ENCODE results near the gene APLP2. TPM values are rescaled to one million over a fixed set of nuclear protein-coding genes. Genes with fewer than 3 reads are reported as not detected.

The APLP2 gene
- total RNA-seq, 1 experiment from 2014 or later, result 447 TPM

- no peak for DNase-seq
- H3K4me3 Mint-ChIP-seq (ENCODE audit: low read depth, unreplicated experiment), result no peak overlapping the region
- H3K27ac Mint-ChIP-seq (ENCODE audit: unreplicated experiment), result no peak overlapping the region
- no peaks in the 10 kb centered on the region for H3K9me3 Mint-ChIP-seq (ENCODE audit: low read depth, unreplicated experiment)
- BruUV-seq (replicated peaks), result no TSS peak
- CTCF ChIA-PET, result no interaction called here
- intact Hi-C loops (cut with micrococcal nuclease; ENCODE audit: unreplicated experiment), result no loop called here
- peaks cover 38% of the 10 kb centered on the region for H3K4me1 Mint-ChIP-seq (ENCODE audit: low read depth, unreplicated experiment)
- TF ChIP-seq CTCF (IDR thresholded peaks at IDR 0.05; ENCODE audit: unreplicated experiment), result no peak
- H3K27me3 Mint-ChIP-seq (ENCODE audit: unreplicated experiment), result no peaks in the 10 kb centered on the region
- H3K36me3 Mint-ChIP-seq (ENCODE audit: insufficient read depth, unreplicated experiment), result no peaks in the 10 kb centered on the region
Measured at GRCh38 chr11:130092661-130093060, 23.0 kb downstream of the APLP2 start.

GRCh38 chr11:130094614-130095013 is 24.9 kb downstream of the APLP2 start:
- H3K27me3 Mint-ChIP-seq (ENCODE audit: unreplicated experiment), result no peaks in the 10 kb centered on the region
- TF ChIP-seq CTCF (IDR thresholded peaks at IDR 0.05; ENCODE audit: unreplicated experiment), result no peak
- H3K4me1 Mint-ChIP-seq (ENCODE audit: low read depth, unreplicated experiment), result peaks cover 20% of the 10 kb centered on the region
- H3K4me3 Mint-ChIP-seq (ENCODE audit: low read depth, unreplicated experiment), result no peak overlapping the region
- intact Hi-C loops (cut with micrococcal nuclease; ENCODE audit: unreplicated experiment), result no loop called here
- DNase-seq, result no peak
- BruUV-seq (replicated peaks), result no TSS peak
- CTCF ChIA-PET, result no interaction called here
- no peaks in the 10 kb centered on the region for H3K9me3 Mint-ChIP-seq (ENCODE audit: low read depth, unreplicated experiment)
- H3K27ac Mint-ChIP-seq (ENCODE audit: unreplicated experiment), result no peak overlapping the region
- H3K36me3 Mint-ChIP-seq (ENCODE audit: insufficient read depth, unreplicated experiment), result no peaks in the 10 kb centered on the region

GRCh38 chr11:130095326-130095725 is 25.6 kb downstream of the APLP2 start:
- DNase-seq, result no peak
- TF ChIP-seq CTCF (IDR thresholded peaks at IDR 0.05; ENCODE audit: unreplicated experiment), result no peak
- Mint-ChIP-seq H3K4me1 (ENCODE audit: low read depth, unreplicated experiment) (peaks cover 17% of the 10 kb centered on the region), H3K27ac (ENCODE audit: unreplicated experiment) (no peak overlapping the region), H3K4me3 (ENCODE audit: low read depth, unreplicated experiment) (no peak overlapping the region), H3K9me3 (ENCODE audit: low read depth, unreplicated experiment) (no peaks in the 10 kb centered on the region), H3K36me3 (ENCODE audit: insufficient read depth, unreplicated experiment) (no peaks in the 10 kb centered on the region), H3K27me3 (ENCODE audit: unreplicated experiment) (no peaks in the 10 kb centered on the region)
- intact Hi-C loops (cut with micrococcal nuclease; ENCODE audit: unreplicated experiment), result no loop called here
- BruUV-seq (replicated peaks), result no TSS peak
- CTCF ChIA-PET, result no interaction called here

- CTCF ChIA-PET, result no interaction called here
- no peak overlapping the region for H3K27ac Mint-ChIP-seq (ENCODE audit: unreplicated experiment)
- BruUV-seq (replicated peaks), result no TSS peak
Measured at GRCh38 chr11:130096042-130096441, 26.3 kb downstream of the APLP2 start.

More at GRCh38 chr11:130096042-130096441, 26.3 kb downstream of the APLP2 start:
- DNase-seq, result no peak
- Mint-ChIP-seq H3K9me3 (ENCODE audit: low read depth, unreplicated experiment) (no peaks in the 10 kb centered on the region), H3K27me3 (ENCODE audit: unreplicated experiment) (no peaks in the 10 kb centered on the region), H3K36me3 (ENCODE audit: insufficient read depth, unreplicated experiment) (no peaks in the 10 kb centered on the region), H3K4me3 (ENCODE audit: low read depth, unreplicated experiment) (no peak overlapping the region), H3K4me1 (ENCODE audit: low read depth, unreplicated experiment) (peaks cover 17% of the 10 kb centered on the region)
- no peak for TF ChIP-seq CTCF (IDR thresholded peaks at IDR 0.05; ENCODE audit: unreplicated experiment)
- intact Hi-C loops (cut with micrococcal nuclease; ENCODE audit: unreplicated experiment), result no loop called here

All from Calu3 (cell line).